ENCODE data around the gene SLC7A4. TPM values are rescaled to one million over a fixed set of nuclear protein-coding genes. Genes with fewer than 3 reads are reported as not detected.

SLC7A4 gene
- polyA plus RNA-seq, 1 donor from 2014 or later: not detected

DNA sequence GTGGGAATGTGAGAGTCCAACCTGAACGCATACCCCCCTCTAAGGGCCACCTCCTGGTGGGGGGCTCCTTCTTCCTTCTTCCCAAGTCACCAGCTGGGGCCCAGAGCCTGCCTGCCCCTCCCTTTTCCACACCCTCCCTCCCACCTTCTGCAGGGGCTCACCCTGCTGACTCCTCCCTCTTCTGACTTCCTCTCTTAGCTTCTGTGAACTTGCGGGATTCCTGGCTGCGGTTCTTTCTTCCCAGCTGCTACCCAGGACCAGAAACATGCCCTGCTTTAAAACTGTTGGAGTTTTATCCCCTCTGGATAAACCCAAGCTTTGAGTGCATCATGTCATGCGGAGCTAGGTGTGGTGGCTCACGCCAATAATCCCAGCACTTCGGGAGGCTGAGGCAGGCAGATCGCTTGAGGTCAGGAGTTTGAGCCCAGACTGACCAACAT, 23.5 kb upstream of the SLC7A4 start:
- H3K9ac ChIP-seq (ENCODE audit: low read length): no peak overlapping the region
- H2AFZ ChIP-seq (ENCODE audit: low read depth, low read length): no peak overlapping the region
- H3K79me2 ChIP-seq (replicated peaks; ENCODE audit: insufficient read depth, low read length): no peaks in the 10 kb centered on the region
- no peaks in the 10 kb centered on the region for H3K27me3 ChIP-seq (ENCODE audit: insufficient read depth, low read depth, low read length)
- H3K27ac ChIP-seq (ENCODE audit: low read length): no peak overlapping the region
- H3K9me3 ChIP-seq (ENCODE audit: low read length): no peaks in the 10 kb centered on the region
- no peaks in the 10 kb centered on the region for H3K9me2 ChIP-seq (ENCODE audit: insufficient read depth, low read length)
- no peak for TF ChIP-seq RAD21 (conservative IDR thresholded peaks at IDR 0.05)
- no peak for TF ChIP-seq EP300 (conservative IDR thresholded peaks at IDR 0.05; ENCODE audit: poor library complexity, severe bottlenecking)
- no peak for TF ChIP-seq TAF1 (IDR thresholded peaks at IDR 0.05; ENCODE audit: low read depth)
- TF ChIP-seq MXI1 (conservative IDR thresholded peaks at IDR 0.05; ENCODE audit: poor library complexity, severe bottlenecking): no peak
- TF ChIP-seq EZH2 (IDR thresholded peaks at IDR 0.05; ENCODE audit: borderline replicate concordance, insufficient read depth, low read length, poor library complexity, severe bottlenecking): no peak
- no peak for TF ChIP-seq SMC3 (conservative IDR thresholded peaks at IDR 0.05; ENCODE audit: poor library complexity)
- TF ChIP-seq CTCF (IDR thresholded peaks at IDR 0.05; ENCODE audit: poor library complexity, severe bottlenecking): no peak
- TF ChIP-seq REST (IDR thresholded peaks at IDR 0.05; ENCODE audit: borderline replicate concordance): no peak
- no peak for TF ChIP-seq POLR2AphosphoS5 (IDR thresholded peaks at IDR 0.05)
- no peaks in the 10 kb centered on the region for H3K36me3 ChIP-seq (ENCODE audit: insufficient read depth, low read length)
- H3K4me3 ChIP-seq (ENCODE audit: low read length): no peak overlapping the region
- H3F3A ChIP-seq (ENCODE audit: insufficient read depth, low read length, poor library complexity, severe bottlenecking): no peaks in the 10 kb centered on the region
- no peaks in the 10 kb centered on the region for H4K20me1 ChIP-seq (ENCODE audit: insufficient read depth)
- H3K4me2 ChIP-seq (ENCODE audit: low read length): no peak overlapping the region

GRCh38 chr22:21055564-21055834, 23.1 kb upstream of the SLC7A4 start:
- Histone ChIP-seq H3K9me2 (ENCODE audit: insufficient read depth, low read length) (no peaks in the 10 kb centered on the region), H3K27me3 (ENCODE audit: insufficient read depth, low read depth, low read length) (no peaks in the 10 kb centered on the region), H3K79me2 (replicated peaks; ENCODE audit: insufficient read depth, low read length) (no peaks in the 10 kb centered on the region), H3K36me3 (ENCODE audit: insufficient read depth, low read length) (no peaks in the 10 kb centered on the region), H3F3A (ENCODE audit: insufficient read depth, low read length, poor library complexity, severe bottlenecking) (no peaks in the 10 kb centered on the region), H3K4me2 (ENCODE audit: low read length) (no peak overlapping the region), H3K9ac (ENCODE audit: low read length) (no peak overlapping the region), H2AFZ (ENCODE audit: low read depth, low read length) (no peak overlapping the region), H3K27ac (ENCODE audit: low read length) (no peak overlapping the region), H4K20me1 (ENCODE audit: insufficient read depth) (no peaks in the 10 kb centered on the region), H3K4me3 (ENCODE audit: low read length) (no peak overlapping the region), H3K9me3 (ENCODE audit: low read length) (no peaks in the 10 kb centered on the region)
- no peak for TF ChIP-seq MXI1 (conservative IDR thresholded peaks at IDR 0.05; ENCODE audit: poor library complexity, severe bottlenecking)
- no peak for TF ChIP-seq SMC3 (conservative IDR thresholded peaks at IDR 0.05; ENCODE audit: poor library complexity)
- TF ChIP-seq CTCF (IDR thresholded peaks at IDR 0.05; ENCODE audit: poor library complexity, severe bottlenecking): no peak
- TF ChIP-seq TAF1 (IDR thresholded peaks at IDR 0.05; ENCODE audit: low read depth): no peak
- no peak for TF ChIP-seq EP300 (conservative IDR thresholded peaks at IDR 0.05; ENCODE audit: poor library complexity, severe bottlenecking)
- no peak for TF ChIP-seq REST (IDR thresholded peaks at IDR 0.05; ENCODE audit: borderline replicate concordance)
- TF ChIP-seq EZH2 (IDR thresholded peaks at IDR 0.05; ENCODE audit: borderline replicate concordance, insufficient read depth, low read length, poor library complexity, severe bottlenecking): no peak
- no peak for TF ChIP-seq RAD21 (conservative IDR thresholded peaks at IDR 0.05)
- no peak for TF ChIP-seq POLR2AphosphoS5 (IDR thresholded peaks at IDR 0.05)
